Mesothelial cell of epicardium (in vitro differentiated cells): Measurements from ENCODE around the gene PRDM16. TPM values are rescaled to one million over a fixed set of nuclear protein-coding genes. Genes with fewer than 3 reads are reported as not detected.

Source experiments
- DNase-seq, 2 experiments: peaks; one replicate each; pipeline ENCODE4 v3.0.0; 2021; ENCODE audit warnings: low spot score in 2 of 2; ENCODE audit not compliant: unreplicated experiment in 2 of 2
- H3K27ac Mint-ChIP-seq: 2 replicates; pipeline ENCODE4 v1.8.0; 2021; ENCODE audit warnings: mixed read lengths
- H3K27me3 Mint-ChIP-seq: 2 replicates; pipeline ENCODE4 v1.8.0; 2021; ENCODE audit warnings: low read depth, mixed read lengths
- H3K36me3 Mint-ChIP-seq: 2 replicates; pipeline ENCODE4 v1.8.0; 2021; ENCODE audit warnings: mixed read lengths
- H3K4me1 Mint-ChIP-seq: 2 replicates; pipeline ENCODE4 v1.8.0; 2021; ENCODE audit warnings: mixed read lengths
- H3K4me3 Mint-ChIP-seq: 2 replicates; pipeline ENCODE4 v1.8.0; 2021; ENCODE audit warnings: mild to moderate bottlenecking, moderate library complexity, mixed read lengths
- H3K9me3 Mint-ChIP-seq: 2 replicates; pipeline ENCODE4 v1.8.0; 2021; ENCODE audit warnings: mixed read lengths
- CTCF ChIP-seq: fragments of 200-600 bp; sonication (generic); IDR thresholded peaks from one replicate; pipeline ENCODE4 v1.5.0; 2021; ENCODE audit warnings: antibody characterized with exemption; ENCODE audit not compliant: unreplicated experiment
- total RNA-seq: library from RNA; stranded (reverse); gene quantifications from 3 replicates; pipeline ENCODE4 v1.2.1, GENCODE V29; 2021

PRDM16 gene
- total RNA-seq, 1 donor from 2014 or later: 1.4 TPM

DNA sequence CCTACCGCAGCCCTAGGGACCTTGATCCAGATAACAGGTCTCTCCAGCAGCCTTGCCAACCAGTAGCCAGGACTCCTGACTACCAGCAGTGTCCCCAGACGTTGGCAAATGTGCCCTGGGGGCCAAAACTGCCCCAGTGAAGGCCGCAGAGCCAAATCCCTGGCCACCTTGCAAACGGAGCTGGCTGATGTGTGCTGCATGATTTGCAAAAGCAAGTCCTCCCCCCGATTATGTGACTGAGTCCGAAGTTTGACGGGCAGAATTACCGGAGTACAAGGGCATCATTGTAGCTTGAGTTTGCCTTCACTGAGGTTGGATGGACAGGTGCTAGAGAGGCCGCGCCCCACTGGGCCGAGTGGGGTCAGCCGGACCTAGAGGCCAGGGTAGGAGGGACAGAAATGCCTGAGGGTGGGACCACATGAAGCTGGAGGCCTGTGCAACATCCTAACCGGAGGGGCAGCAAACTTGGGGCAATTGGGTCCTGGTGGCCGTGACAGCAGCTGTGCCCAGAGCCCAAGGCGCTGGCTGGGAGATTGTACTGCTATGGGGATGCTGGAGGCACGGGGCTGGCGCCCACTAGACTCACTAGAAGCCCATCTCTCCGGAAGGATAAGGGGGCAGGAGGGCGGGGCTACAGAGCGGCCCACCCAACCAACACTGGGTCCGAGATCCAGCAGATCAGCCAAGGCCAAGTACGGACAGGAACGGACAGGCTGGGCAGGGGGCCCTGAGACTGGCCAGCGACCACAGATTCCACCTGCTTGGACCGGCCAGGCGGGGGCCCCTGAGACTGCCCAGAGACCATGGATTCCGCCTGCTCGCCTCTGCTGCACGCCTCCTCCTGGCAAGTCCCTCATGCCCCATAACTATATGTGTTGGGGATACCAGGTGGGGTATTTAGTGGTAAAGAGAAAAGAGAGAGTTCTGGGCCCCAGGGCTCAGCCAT lies 388.2 kb downstream of the PRDM16 start:
- Mint-ChIP-seq H3K4me1 (peaks cover 40% of the 10 kb centered on the region), H3K36me3 (no peaks in the 10 kb centered on the region), H3K9me3 (no peaks in the 10 kb centered on the region), H3K27me3 (no peaks in the 10 kb centered on the region), H3K27ac (no peak overlapping the region), H3K4me3 (no peak overlapping the region)
- no peak for TF ChIP-seq CTCF
- DNase-seq: no peak

GRCh38 chr1:3457910-3458883 lies 389.2 kb downstream of the PRDM16 start:
- DNase-seq: no peak
- Mint-ChIP-seq H3K4me3 (no peak overlapping the region), H3K4me1 (peaks cover 39% of the 10 kb centered on the region), H3K36me3 (no peaks in the 10 kb centered on the region), H3K9me3 (no peaks in the 10 kb centered on the region), H3K27me3 (no peaks in the 10 kb centered on the region), H3K27ac (peak overlapping the region; percentile 41)
- no peak for TF ChIP-seq CTCF

GRCh38 chr1:3459051-3459908 lies 390.3 kb downstream of the PRDM16 start:
- Mint-ChIP-seq H3K4me3 (no peak overlapping the region), H3K36me3 (no peaks in the 10 kb centered on the region), H3K4me1 (peaks cover 38% of the 10 kb centered on the region), H3K27ac (peak overlapping the region; percentile 73), H3K9me3 (no peaks in the 10 kb centered on the region), H3K27me3 (no peaks in the 10 kb centered on the region)
- TF ChIP-seq CTCF: no peak
- no peak for DNase-seq

- Mint-ChIP-seq H3K9me3 (no peaks in the 10 kb centered on the region), H3K4me3 (no peak overlapping the region), H3K36me3 (no peaks in the 10 kb centered on the region), H3K4me1 (peaks cover 35% of the 10 kb centered on the region), H3K27me3 (no peaks in the 10 kb centered on the region), H3K27ac (peak overlapping the region; percentile 82)
- no peak for DNase-seq
- no peak for TF ChIP-seq CTCF
These were observed 391.1 kb downstream of the PRDM16 start for GRCh38 chr1:3459940-3460671.
